ENCODE results near the gene CFAP52.
"Not testable (repeated sequence)": the region's sequence is repeated elsewhere in the genome, so short reads cannot be mapped to it uniquely, and the experiment has no call there.

CFAP52 gene

GRCh38 chr17:9576521-9577372, at the start of gene CFAP52:
CFAP52 (plus strand) TSS chr17:9576642; CDS start chr17:9576696, 54 bp downstream.
- DNase-seq (ENCODE audit: low spot score): peak; percentile 84

- DNase-seq (ENCODE audit: low spot score): no peak
Measured at GRCh38 chr17:9527788-9528187, 48.7 kb upstream of the CFAP52 start.

- peak; percentile 42 for DNase-seq (ENCODE audit: low spot score)
Measured at GRCh38 chr17:9529033-9529700, 47.3 kb upstream of the CFAP52 start.

- no peak for DNase-seq (ENCODE audit: low spot score)
Measured at GRCh38 chr17:9531034-9531433, 45.4 kb upstream of the CFAP52 start.

DNA sequence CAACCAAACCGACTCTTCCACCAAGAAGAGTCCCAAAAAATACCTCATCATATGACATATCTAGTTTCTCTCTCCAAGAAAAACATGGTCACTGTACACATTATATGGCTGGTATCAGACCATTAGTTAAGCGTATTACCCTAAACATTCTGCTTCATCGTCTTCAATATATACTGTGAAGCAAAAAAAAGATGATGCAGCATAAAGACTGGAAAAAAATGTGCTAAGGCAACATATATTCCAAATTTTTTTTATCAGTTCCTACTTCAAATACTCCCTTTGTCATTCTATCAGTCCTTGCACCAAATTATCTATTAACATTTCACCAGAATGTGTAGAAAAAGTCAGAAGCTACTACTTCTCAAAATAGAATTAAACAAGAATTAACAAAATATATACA, 43.7 kb upstream of the CFAP52 start:
- DNase-seq (ENCODE audit: low spot score): no peak

GRCh38 chr17:9533441-9533840, 43.0 kb upstream of the CFAP52 start:
- DNase-seq (ENCODE audit: low spot score): no peak

GRCh38 chr17:9536061-9536460, 40.4 kb upstream of the CFAP52 start:
- no peak for DNase-seq (ENCODE audit: low spot score)

DNA sequence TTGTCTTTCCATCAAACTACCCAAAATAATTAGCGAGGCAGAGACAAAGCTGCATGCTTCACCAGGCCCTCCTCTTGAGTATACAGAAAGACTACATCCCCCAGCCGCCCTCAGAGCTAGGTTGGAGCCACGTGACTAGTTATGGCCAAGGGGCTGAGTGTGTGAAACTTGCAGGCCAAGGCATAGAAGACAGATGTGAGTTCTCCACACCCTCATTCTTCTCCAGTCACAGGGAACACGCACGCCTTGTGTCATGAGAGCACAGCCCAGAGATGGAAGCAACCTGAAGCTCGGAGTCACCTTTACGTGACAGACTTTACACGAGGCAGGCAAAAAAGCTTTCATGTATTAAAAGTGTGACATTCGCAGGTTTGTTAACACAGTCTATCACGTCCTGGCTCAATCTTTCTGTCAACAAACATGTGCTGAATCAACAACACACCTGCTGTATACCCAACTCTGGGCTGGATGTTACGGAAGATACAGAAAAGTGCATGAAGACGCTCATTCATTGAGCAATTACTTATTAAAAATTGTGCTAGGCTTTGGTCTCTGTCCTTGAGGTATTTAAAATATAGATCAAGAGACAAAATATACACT, 39.2 kb upstream of the CFAP52 start:
- no peak for DNase-seq (ENCODE audit: low spot score)

- DNase-seq (ENCODE audit: low spot score): no peak
Measured at GRCh38 chr17:9538626-9539025, 37.8 kb upstream of the CFAP52 start.

DNA sequence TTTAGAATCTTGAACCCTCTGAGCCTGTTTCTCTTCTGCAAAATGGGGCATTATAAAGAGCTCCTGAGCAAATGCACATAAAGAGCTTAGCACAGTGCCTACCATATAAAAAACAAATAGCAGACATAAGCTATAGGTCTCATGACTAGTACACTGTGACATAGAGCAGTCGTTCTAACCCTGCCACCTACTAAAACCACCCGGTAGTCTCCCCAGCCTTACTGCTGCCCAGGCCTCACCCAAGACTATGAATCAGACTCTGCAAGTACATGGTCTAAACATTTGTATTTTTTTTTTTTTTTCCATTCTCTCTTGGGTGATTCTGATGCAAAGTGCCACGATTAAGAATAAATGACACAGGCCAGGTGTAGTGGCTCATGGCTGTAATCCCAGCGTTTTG, 34.7 kb upstream of the CFAP52 start:
- DNase-seq (ENCODE audit: low spot score): no peak

GRCh38 chr17:9544221-9544620, 32.2 kb upstream of the CFAP52 start:
- no peak for DNase-seq (ENCODE audit: low spot score)

DNA sequence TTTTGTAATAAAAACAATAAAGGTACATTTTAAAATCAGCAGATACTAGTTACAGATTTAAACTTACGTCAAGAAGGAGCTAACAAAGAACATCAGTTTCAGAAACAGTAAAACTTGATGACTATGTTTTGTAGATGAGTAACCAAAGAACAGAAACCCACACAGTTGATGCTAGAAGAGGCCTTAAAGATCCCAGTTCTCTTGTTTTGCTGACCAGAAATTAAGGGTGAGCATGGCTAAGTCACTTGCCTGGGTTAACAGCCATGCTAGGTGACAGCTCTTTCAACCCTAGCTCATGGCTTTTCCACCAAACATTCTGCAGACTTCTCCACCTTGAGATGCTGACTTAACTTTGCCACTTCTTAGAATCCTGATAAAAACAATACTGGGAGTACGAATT, 27.2 kb upstream of the CFAP52 start:
- DNase-seq (ENCODE audit: low spot score): no peak

DNA sequence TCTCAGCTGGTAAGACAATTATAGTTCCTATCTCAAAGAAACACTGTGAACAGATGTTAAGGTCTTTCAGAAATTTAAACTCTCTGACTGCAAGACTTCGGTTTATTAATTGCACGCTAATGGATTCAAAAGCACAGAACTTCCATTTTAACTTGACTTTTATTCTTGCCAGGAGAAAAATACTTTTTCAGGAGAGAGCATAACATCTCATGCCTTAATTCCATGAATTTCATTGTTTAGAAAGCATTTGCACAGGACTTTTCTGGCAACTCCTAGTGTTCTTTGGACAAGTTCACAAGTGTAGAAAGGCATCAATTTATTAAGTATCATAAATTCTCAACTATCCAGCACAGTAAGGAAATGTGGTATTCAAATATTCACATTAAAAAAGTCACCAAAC, 23.3 kb upstream of the CFAP52 start:
- DNase-seq (ENCODE audit: low spot score): no peak

GRCh38 chr17:9553596-9553995, 22.8 kb upstream of the CFAP52 start:
- DNase-seq (ENCODE audit: low spot score): no peak

- peak; percentile 69 for DNase-seq (ENCODE audit: low spot score)
Measured at GRCh38 chr17:9554715-9555114, 21.7 kb upstream of the CFAP52 start.

DNA sequence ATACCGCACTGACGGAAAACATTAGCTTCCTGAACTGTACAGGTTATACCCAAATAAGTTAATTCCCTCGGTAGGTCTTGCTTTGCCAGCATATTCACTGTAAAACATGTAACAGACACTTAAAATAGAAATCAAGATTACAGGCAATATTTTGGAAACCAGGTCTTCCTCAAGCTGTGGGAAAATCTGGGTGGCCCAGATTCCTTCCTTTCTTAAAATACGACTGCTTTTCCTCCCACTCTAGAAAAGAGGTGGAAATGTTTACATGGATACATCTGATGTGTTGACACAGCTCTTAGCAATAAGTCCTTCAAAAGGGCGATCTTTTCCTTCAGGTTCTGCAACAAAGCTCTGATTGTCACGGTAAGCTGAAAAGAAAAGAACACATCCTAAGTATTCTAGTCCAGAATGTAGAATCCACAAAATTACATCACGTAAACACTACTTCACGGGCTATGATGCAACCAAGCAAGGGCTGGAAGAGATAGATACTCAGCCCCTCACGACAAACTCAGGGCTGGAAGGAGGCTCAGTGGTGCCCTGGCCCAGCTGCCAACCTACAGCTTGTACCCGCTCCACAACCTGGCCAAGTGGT, 19.2 kb upstream of the CFAP52 start:
- no peak for DNase-seq (ENCODE audit: low spot score)

DNA sequence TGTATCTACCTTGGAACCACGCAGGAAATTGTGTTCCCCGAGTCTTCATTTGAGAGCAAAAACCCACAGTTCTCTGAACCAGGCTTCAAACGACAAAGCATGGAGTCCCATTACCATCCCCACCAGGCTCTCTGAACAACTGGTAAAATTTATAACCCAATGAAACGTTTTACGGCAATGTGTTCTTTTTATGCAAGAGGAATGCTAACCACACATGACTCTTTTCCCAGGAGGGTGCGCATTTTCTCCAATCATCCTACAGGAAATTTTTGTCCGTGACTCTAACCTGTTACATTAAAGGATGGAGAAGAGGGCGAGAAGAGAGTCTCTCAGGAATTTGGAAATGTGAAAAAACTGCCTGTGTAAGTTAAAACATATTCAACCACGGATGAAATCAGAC, 18.6 kb upstream of the CFAP52 start:
- no peak for DNase-seq (ENCODE audit: low spot score)

DNA sequence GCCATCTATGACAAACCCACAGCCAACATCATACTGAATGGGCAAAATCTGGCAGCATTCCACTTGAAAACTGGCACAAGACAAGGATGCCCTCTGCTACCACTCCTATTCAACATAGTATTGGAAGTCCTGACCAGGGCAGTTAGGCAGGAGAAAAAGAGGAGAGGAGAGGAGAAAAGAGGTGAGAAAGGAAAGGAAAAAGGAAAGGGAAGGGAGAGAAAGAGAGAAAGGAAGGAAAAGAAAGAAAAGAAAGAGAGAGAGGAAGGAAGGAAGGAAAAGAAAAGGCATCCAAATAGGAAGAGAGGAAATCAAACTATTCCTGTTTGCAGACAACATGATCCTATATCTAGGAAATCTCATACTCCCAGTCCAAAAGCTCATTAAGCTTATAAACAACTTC, 12.3 kb upstream of the CFAP52 start:
- no peak for DNase-seq (ENCODE audit: low spot score)

- DNase-seq (ENCODE audit: low spot score): no peak
Measured at GRCh38 chr17:9566067-9566466, 10.4 kb upstream of the CFAP52 start.

GRCh38 chr17:9566739-9567138, 9.7 kb upstream of the CFAP52 start:
- not testable (repeated sequence) for DNase-seq (ENCODE audit: low spot score)

- no peak for DNase-seq (ENCODE audit: low spot score)
Measured at GRCh38 chr17:9568004-9568403, 8.4 kb upstream of the CFAP52 start.

GRCh38 chr17:9568957-9569588, 7.4 kb upstream of the CFAP52 start:
- DNase-seq (ENCODE audit: low spot score): no peak

Measured in RKO (cell line).